Effector CD4-positive, alpha-beta T cell (primary cell): Measurements from ENCODE around the gene FAM117A.
"Not testable (repeated sequence)": the region's sequence is repeated elsewhere in the genome, so short reads cannot be mapped to it uniquely, and the experiment has no call there.

Experiments used
- DNase-seq: peaks from one replicate; pipeline ENCODE4 v3.0.0-alpha.2; 2020

The FAM117A gene

DNA sequence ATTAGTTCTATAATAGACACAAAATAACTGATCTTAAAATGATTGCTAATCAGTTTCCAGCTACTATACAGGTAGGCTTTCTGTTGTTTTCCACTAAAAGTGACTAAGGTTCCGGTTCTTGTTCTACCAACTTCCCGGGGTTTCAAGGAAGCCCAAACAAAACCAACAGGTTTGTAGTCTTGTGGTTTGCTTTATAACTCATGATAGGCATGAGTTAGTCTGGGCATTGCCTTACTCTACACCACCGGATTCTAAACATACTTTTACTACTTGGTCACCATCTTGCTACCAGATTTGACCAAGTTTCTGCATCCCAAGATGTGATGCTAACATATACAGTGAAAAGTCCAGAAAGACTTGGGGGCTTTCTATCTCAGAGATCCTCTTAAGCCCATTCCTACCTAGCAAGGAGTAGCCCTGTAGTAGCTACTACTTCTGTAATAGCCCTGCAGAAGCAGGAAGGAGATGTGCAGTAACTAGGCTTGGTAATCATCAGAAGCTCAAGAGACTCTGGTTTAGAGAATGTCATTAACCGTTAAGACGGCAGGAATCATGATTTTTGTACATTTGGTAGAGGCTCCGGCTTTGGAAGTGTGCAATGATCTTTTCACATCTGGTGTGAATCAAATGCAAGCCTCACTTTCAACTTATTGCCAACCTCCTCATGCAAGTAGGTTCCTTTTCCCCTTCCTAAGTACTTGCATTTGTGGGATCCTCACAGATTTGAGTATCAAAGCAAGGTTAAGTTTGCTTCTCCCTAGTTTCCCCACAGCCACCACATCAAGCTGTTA, 1.6 kb downstream of the FAM117A start:
- DNase-seq: no peak

DNA sequence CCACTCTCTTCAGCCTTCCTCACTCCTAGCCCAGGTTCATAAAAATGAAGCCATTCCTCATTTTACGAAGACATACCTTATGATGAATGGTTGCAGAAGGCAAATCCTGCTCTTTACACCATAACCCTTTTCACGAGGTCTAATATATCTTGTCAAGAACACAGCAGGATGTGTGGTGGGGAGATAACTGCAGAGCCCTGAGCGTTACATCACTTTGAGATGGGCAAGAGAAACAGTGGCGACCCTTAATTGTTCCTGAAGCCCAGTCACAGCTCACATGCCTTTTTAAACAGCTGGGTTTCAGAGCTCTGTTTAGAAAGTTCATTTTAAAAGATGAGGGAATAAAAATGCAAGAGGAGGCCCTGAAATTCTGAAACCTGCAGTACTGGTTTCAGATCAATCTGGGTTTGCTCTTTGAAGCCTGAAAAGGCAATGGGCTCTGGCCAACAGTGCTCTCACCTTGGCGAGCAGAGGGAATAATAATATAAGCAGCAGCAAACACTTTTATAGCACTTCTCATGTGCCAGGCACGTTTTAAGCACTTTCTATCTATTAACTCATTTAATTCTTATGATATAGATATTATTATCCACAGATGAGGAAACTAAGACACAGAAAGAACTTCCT, 2.9 kb downstream of the FAM117A start:
- DNase-seq: no peak

DNA sequence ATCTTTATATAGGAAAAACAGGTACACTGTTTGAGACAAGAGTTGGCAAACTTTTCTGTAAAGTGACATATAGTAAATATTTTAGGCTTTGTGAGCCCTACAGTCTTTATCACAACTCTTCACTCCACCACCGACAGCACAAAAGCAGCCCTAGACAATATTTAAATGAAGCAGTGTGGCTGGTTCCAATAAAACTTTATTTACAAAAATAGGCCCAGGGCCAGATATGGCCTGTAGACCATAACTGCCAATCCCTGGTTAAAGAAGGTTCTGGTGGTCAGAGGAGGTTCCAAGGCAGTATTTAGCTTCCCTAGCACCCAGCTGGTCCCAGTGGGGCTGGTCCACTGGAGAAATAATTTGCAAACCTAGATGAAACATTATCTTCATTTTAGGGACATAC, 3.6 kb downstream of the FAM117A start:
- no peak for DNase-seq

DNA sequence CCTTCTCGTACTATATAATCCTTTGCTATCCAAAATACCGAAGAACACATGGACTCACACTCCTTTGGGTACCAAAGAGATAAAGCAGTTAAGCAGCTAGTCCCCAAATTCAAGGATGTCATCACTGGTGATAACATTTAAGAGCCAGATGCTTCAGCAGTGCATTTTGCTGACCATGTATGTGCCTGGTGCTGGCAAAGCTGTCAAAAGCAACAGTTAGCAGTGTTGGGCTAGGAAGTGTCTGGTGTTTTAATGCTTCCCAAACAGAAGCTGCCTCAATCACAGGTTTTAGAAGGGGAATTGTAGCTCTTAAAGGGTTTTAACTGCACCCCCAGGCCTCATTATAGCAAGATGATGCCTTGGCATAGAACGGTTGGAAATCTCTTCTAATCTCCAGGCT, 4.7 kb downstream of the FAM117A start:
- DNase-seq: no peak

DNA sequence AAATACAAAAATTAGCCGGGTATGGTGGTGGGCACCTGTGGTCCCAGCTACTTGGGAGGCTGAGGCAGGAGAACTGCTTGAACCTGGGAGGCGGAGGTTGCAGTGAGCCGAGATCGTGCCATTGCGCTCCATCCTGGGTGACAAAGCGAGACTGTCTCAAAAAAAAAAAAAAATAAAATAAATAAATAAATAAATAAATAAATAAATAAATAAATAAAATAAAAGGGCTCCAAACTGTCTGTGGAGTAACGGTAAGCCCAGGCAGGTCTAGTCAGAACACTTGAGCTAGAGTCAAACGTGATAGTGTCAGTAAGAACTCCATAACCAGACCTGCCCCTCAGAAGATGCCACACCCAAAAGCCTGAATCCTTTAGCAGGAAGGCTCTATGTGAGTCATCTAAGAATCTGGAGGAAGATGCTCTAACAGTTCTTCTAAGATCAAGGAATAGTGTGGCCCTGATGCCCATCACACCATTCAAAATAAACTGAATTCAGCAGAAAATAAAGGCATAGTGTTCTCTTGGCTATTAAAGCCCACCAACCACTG, 5.4 kb downstream of the FAM117A start:
- not testable (repeated sequence) for DNase-seq

DNA sequence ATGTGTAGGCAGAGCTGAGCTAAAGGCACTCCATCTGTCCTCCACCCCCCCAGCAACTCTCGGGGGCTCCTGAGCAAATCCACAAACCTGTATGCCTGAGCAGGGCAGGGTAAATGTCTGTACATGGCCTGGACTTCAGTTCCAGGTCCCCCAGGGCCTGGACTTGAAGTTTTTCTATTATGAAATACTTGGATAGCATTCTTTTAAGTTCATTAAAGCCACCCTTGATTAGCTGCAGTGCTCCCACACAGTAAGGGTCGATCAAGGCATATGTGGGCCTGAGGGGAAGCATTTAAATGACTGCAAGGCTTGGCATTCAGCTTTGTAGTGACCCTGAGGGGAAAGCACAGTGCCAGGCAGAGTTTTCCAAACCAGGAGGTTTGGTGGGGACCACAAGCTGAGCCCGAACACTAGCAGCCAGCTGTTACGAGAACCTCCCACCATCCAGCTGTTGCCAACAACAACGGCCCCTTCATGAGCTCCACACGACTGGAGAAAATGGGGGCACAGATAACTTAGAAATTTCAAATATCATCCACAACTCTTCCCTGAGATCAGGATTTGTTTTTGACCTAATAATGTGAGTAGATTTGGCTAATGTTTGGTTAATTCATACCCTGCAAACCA, 6.7 kb downstream of the FAM117A start:
- DNase-seq: no peak

DNA sequence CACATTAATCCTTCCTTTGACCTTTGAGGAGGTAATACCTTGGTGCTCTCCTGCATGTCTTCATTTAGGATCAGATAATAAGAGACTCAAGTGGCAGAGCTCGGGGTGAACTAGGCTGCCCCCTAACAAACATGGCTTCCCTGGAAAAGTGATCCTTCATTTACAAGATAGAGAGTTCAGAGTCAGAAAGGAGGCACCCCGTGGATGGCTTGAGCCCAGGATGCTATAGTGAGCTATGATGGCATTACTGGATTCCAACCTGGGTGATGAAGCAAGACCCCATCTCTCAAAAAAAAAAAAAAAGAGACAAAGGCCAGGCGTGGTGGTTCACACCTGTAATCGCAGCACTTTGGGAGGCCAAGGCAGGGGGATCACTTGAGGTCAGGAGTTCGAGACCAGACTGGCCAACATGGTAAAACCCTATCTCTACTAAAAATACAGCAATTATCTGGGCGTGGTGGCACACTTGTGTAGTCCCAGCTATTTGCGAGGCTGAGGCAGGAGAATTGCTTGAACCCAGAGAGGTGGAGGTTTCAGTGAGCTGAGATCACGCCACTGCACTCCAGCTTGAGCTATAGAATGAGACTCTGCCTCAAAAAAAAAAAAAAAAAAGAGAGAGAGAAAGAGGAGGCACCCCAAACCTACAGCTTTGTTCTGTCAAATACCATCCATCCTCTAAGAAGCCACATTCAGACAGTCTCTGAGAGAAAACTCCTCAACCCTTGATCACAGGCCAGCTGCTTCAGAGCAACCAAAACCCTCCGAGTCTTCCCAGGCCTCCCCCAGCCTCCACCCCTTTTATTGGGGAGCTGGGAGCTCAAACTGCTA, 7.4 kb downstream of the FAM117A start:
- no peak for DNase-seq

DNA sequence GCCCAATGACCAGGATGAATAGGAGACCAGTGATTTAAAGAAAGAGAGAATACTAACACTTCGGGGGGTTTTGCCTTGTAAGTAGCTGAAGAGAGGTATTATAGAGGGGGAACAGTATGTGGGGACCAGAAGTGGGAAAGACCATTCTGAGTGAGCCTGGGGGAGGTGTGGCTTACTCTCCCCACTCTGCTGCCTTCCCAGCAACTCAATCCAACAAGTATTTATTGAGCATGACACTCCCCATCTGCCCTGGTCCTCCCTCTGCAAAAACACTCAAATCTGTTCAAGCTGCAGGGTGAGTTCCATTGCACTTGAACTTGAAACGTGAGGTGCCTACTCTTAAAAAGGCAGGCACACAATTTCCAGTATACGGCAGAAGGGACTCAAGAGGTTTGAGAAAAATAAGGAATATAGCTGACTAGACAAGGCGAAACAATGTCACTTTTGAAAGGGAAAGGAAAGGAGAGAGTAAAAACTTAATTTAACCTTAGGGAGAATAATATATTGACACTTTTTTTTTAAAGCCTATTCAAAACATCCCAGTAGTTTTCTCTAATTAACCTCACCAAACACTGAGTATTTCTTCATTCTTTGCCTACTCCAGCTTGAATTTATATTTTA, 8.2 kb downstream of the FAM117A start:
- DNase-seq: no peak

DNA sequence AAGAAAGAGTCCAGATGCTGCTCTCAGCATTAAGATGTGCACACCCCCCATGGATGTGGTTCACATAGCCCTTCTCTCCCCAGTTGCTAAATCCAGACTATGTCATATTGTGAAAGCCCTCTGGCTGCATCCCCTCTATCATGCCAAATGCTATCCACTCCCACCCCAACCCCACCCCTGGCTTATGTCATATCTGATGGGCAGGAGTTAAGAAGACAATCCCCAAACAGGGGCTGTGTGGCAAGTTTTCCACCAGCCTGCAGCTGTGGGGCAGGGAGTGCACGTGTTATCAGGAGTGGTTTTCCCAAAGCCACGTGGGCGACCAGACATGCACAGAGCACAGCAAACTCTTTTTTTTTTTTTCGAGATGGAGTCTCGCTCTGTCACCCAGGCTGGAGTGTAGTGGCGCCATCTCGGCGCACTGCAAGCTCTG, 10.0 kb downstream of the FAM117A start:
- no peak for DNase-seq

DNA sequence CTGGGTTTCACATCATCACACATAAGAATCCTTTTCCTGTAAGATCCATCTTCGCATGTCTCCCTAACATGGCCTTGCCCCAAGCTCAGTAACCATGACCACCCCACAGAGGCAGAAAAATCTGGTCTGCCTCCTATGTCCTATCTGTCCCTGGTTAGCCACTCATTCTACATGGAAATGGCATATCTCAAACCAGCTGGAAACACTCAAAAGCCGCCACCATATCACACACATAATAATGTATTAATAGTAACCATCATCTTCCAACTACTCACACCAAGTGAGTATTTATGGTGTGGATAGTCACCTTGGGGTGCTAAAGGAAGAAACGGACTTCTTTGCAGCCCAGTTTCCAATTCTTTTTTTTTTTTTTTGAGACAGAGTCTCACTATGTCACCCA, 11.4 kb downstream of the FAM117A start:
- DNase-seq: no peak

DNA sequence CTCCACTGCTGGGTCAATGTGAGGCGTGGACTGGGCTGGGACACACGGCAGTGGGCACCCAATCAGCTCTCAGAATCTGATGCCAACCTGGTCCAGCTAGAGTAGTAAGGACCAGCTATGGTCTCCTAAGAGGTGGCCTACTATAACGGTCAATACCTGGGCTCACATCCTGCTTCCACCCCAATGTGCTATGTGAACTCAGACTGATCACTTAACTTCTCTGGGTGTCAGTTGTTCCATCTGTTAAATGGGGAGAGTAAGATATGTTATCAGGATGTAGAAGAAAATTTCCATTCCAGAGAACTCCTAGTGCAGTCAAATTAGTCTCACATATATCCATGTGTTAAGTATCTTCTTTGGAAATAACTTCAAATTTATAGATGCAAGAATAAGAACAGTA, 14.2 kb downstream of the FAM117A start:
- no peak for DNase-seq

DNA sequence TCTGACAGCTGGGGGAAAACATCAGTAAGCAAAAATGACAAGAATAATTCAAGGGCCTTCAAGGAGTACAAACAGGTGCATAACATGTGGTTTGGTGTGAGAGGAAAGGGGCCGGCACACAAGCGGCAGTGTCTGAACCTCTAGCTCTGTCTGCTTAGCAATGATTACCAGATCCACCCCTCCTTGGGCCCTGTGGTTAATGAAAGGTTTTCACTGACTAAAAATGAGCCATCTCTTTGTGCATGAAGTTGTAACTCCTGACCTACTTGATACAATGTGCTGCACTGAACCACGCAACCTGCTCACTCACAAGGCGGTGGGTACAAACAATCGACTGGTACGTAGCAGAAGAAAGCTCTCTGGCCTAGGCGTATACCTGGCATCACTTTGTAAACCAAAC, 15.1 kb downstream of the FAM117A start:
- peak; percentile 59 for DNase-seq

DNA sequence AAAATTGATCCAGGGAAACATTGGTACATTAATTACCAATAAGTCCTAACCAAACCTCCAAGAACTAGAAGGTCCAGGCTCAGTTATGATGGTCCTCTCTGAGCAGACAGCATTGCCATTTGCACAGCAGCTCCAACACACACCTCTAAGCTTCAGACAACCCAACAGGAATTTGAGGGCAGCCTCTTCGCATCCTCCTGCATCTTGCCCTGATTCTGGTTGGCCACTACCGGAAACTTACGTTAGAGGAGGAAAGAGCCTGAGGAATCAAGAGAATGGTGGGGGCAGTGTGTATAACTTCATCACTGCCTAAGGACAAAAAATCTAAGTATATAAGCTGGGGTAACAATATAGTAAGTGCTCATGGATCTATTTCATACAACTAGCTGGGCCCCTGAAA, 15.7 kb downstream of the FAM117A start:
- no peak for DNase-seq

DNA sequence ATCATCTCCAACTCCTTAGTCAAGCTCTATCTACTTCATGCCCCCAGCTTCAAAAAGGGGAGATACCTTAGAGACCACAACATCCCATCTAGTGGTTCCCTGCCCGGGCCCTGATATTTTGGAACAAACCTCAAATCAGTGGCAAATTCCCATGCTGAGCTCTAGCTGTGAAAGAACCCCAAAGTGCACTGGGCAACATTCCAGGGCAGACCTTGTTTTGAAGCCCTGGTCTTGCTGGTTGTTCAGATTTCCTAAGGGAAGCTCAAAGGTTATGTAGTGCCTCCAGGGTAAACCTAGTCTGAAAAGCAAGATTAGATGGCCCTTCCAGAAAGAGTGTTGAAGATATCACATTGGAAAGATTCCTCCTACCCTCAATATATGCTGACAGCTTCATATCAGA, 16.3 kb downstream of the FAM117A start:
- no peak for DNase-seq

DNA sequence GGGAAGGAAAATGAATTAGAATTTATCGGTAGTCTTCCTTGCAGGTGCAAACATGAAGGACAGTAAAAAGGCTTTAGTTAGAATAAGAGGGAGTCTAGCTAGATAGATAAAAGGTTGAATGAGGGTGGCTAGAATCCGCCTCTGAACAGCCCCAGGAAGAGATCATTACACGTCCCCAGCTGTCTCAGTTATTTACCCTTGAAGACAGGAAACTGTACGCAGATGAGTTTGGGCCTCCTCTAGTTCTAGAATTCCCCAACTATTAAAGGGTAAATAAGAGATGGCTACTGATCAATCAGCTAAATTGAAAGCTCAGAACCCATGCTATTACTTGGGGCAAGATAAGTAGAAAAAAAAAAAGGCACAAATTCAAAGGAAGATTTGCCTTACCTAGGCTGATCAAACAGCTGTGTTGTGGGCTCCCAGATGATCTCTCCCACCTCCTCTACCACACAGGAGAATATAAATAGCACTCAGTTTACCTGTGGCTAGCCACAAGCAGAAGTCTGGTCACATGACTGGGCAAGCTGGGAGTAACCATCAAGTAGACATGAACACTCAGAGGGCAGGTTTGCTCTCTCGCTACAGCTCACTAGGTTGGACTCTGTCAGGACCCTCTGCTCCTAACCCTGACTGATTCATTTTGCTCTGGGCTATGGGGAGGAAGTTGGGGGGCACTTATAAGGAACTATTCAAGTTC, 17.0 kb downstream of the FAM117A start:
- peak; percentile 32 for DNase-seq

DNA sequence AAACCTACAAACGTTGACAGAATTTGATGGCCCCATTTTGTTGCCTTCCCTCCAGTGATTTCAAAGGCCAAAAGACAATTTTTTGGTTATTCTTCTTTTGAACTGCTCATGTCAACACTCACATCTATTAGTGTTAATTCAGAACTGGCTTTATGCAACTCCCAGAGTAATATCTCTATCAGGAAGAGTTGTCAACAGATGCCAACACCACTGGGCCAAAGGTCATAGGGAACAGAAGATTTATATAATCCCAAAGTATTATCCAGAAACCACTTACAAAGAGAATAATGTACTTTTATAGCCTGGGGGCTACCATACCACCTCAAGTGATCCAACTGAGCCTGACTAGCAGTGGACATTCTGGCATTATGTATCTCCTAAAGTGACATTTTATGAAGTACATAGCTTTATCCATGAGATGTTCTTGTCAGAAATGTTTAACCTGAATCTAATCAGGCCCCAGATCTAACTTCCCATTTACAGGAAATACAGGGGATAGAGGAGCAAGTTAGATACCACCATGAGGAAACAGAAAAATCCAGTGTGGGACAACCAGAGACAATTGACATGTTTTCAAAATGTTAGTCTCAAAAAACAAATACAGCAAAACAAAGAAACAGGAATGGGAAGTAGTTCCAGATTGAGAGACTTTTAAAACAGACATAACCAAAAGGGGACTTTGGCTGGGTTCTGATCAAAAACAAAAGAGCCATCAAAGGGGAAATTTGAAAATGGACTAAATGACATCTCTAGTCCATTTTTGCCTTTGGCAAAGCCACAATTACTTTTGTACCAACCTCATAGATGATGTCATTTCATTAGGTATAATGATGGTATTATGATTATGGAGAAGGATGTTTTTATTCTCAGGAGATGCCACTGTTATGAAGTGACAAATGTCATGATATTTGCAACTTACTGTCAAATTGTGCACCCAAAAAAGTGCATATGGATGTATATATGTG, 18.5 kb downstream of the FAM117A start:
- no peak for DNase-seq

DNA sequence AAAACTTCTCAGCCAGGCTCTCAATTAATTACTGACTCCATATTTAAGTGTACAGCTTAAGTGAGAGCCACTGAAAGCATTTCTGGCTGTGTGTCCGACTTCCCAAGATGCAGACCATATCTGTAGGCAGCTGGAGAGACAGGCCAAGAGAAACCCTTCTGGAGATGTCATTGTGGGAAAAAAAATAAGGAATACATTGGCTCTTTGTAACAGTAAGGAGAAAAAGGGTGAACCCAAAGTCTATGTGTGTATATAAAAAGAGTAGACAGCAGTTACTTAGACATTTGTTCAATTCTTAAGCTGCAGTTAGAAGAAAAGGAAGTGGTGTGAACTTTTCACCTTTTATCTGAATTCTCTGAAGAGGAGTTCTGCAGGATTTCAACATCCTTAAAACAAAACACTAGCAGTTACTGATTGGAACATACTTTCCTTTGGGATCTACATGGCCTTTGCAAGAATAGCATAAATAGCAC, 21.7 kb downstream of the FAM117A start:
- no peak for DNase-seq

DNA sequence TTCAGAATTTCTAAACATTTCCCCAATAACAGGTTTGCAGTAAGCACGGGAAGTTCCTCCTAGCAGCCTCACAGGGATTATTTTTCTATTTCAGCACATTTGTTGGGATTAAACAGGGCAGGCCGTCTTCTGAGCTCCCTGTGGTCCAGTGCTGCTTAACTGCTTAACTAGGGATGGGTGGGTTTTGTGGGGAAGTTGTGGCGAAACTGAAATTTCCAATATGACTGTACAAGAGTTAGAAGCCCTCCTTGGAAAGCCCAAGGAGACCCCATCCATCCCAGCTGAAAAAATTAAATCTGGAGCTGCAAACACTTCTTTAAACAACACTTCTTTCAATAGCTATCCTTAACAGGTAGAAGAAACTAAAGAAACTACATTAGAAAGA, 22.2 kb downstream of the FAM117A start:
- no peak for DNase-seq

DNA sequence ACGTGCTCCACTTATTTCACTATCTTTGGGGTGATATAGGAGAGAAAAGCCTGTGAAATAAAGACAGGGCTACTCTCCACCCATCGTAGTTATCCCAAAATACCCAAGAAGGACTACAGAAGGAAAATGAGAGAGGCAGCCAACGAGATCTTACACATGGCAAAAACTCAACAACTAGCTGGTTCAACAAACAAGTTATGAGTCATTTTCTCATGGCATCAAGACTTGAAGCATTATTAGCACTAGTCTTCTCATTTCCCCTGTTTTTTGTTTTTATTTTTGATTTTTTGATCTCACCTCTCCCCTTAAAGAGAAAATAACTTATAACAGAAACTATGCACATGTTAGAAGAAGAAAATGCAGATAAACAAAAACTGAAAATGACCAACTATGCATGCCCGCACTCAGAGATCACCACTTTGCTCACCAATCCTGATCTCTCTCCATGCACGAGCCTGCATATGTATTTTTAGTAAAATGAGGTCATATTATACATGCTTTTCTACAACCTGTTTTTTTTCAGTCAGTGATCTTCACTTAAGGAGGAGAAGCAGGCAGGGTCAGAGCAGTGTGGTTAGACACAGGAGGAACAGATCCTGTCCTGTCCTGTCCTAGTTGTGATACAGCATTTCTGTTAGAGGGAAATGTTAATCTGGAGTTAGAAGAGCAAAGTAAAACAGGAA, 22.8 kb downstream of the FAM117A start:
- no peak for DNase-seq
